Osteoblast (primary cell): ENCODE data around the gene GNG2. TPM values are rescaled to one million over a fixed set of nuclear protein-coding genes. Genes with fewer than 3 reads are reported as not detected.

Experiments used
- DNase-seq: peaks from one replicate; pipeline ENCODE4 v3.0.0; 2011; ENCODE audit warnings: low spot score, mixed read lengths; ENCODE audit not compliant: insufficient read length; ENCODE audit errors: missing footprints
- H2AFZ ChIP-seq: 2 replicates; pipeline ENCODE4 v1.6.0; 2011; ENCODE audit warnings: mild to moderate bottlenecking, low read length
- H3K27ac ChIP-seq: 2 replicates; pipeline ENCODE4 v1.5.1; 2011; ENCODE audit warnings: mild to moderate bottlenecking, low read depth, low read length, moderate library complexity
- H3K27me3 ChIP-seq: 2 replicates; pipeline ENCODE4 v1.6.0; 2012; ENCODE audit warnings: mild to moderate bottlenecking, control low read depth, inconsistent platforms, low read length, moderate library complexity; ENCODE audit not compliant: insufficient read depth
- H3K36me3 ChIP-seq: 2 replicates; pipeline ENCODE4 v1.5.1; 2011; ENCODE audit warnings: mild to moderate bottlenecking, low read length, control low read depth, moderate library complexity; ENCODE audit not compliant: insufficient read depth
- H3K4me1 ChIP-seq: 2 replicates; pipeline ENCODE4 v1.5.1; 2011; ENCODE audit warnings: mild to moderate bottlenecking, low read length, control low read depth, moderate library complexity; ENCODE audit not compliant: insufficient read depth
- H3K4me2 ChIP-seq: 2 replicates; pipeline ENCODE4 v1.6.0; 2011; ENCODE audit warnings: mild to moderate bottlenecking, low read length; ENCODE audit not compliant: insufficient read depth
- H3K4me3 ChIP-seq: fragments of 200-600 bp; sonication (generic); 3 replicates; pipeline ENCODE4 v1.5.1; 2012; ENCODE audit warnings: mild to moderate bottlenecking, low read length, inconsistent platforms; ENCODE audit not compliant: insufficient read depth
- H3K79me2 ChIP-seq: 2 replicates; pipeline ENCODE4 v1.6.0; 2012; ENCODE audit warnings: mild to moderate bottlenecking, low read length, control low read depth, inconsistent platforms; ENCODE audit not compliant: insufficient read depth
- H3K9me3 ChIP-seq: 2 replicates; pipeline ENCODE4 v1.5.1; 2011; ENCODE audit warnings: low read depth, low read length, control low read depth
- H4K20me1 ChIP-seq: 2 replicates; pipeline ENCODE4 v1.6.0; 2012; ENCODE audit warnings: mild to moderate bottlenecking, low read length, control low read depth; ENCODE audit not compliant: insufficient read depth
- total RNA-seq: library from RNA; depleted of rRNA; stranded (reverse); fragments of >200 nt; gene quantifications from 2 replicates; pipeline ENCODE4 v1.2.3, GENCODE V29; 2012
- TF ChIP-seq, protein P1 (sequence below): IDR thresholded peaks from 2 replicates; pipeline ENCODE4 v1.5.1; 2011; ENCODE audit warnings: mild to moderate bottlenecking, low read depth, low read length, moderate library complexity; ENCODE audit errors: extremely low read depth

GNG2 gene
- total RNA-seq, 1 donor = 9.8 TPM

DNA sequence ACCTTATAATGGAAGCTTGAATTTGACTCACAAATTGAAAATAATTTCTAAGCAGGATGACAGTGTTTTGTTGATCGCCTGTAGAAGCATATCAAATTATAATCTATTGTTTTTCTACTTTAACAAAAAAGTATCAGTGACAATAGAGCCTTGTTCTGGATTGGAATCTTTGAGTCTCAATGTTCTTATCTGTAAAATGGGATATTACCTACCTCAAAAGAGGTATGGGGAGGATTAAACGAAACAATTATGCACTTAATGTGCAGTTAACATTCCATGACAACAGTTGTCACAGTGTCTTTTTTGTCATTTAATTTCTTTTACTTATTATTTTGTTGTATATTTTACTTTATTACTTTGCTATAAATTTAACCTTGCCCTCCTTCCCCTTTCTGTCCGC lies 130.1 kb downstream of the GNG2 start:
- DNase-seq = no peak
- TF ChIP-seq, protein P1, sequence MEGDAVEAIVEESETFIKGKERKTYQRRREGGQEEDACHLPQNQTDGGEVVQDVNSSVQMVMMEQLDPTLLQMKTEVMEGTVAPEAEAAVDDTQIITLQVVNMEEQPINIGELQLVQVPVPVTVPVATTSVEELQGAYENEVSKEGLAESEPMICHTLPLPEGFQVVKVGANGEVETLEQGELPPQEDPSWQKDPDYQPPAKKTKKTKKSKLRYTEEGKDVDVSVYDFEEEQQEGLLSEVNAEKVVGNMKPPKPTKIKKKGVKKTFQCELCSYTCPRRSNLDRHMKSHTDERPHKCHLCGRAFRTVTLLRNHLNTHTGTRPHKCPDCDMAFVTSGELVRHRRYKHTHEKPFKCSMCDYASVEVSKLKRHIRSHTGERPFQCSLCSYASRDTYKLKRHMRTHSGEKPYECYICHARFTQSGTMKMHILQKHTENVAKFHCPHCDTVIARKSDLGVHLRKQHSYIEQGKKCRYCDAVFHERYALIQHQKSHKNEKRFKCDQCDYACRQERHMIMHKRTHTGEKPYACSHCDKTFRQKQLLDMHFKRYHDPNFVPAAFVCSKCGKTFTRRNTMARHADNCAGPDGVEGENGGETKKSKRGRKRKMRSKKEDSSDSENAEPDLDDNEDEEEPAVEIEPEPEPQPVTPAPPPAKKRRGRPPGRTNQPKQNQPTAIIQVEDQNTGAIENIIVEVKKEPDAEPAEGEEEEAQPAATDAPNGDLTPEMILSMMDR = no peak
- H3K4me2 ChIP-seq = peak overlapping the region; percentile 94
- H3K79me2 ChIP-seq = peaks cover 37% of the 10 kb centered on the region
- H2AFZ ChIP-seq = no peak overlapping the region
- peaks cover 40% of the 10 kb centered on the region for H3K36me3 ChIP-seq
- H3K27ac ChIP-seq = peak overlapping the region; percentile 75
- no peaks in the 10 kb centered on the region for H3K27me3 ChIP-seq
- peak overlapping the region; percentile 77 for H3K4me3 ChIP-seq
- H4K20me1 ChIP-seq = no peaks in the 10 kb centered on the region
- peaks cover 11% of the 10 kb centered on the region for H3K4me1 ChIP-seq
- H3K9me3 ChIP-seq = no peaks in the 10 kb centered on the region

DNA sequence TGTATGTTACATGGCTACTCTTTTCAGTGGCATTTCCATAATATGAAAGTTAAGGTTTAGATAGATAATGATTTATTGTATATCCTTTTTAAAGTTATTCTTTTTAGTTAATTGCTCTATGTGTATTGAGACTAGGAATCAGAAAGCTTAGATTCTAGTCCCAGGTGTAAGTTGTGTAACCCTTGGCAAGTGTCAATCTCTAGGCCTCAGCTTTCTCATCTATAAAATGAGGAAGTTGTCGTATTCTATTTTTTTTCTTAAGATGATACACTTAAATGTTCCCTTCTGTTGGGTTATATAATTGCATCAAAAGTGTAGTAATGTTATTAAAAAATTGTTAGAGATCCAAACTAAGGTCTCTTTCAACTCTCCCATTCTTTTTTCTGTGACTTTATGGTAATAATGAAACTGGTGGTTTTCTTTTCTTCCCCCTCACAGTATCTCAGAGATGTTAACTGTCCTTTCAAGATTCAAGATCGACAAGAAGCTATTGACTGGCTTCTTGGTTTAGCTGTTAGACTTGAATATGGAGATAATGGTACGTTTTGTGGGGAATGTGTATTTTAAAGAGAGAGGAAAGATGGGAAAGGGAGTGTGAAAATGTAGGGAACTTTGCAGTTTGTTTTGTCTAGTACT lies 133.0 kb downstream of the GNG2 start:
- no peak overlapping the region for H3K4me2 ChIP-seq
- peaks cover 11% of the 10 kb centered on the region for H3K4me1 ChIP-seq
- peaks cover 51% of the 10 kb centered on the region for H3K79me2 ChIP-seq
- H3K27ac ChIP-seq = no peak overlapping the region
- peaks cover 42% of the 10 kb centered on the region for H3K36me3 ChIP-seq
- no peaks in the 10 kb centered on the region for H4K20me1 ChIP-seq
- no peaks in the 10 kb centered on the region for H3K9me3 ChIP-seq
- TF ChIP-seq, protein P1 = no peak
- DNase-seq = no peak
- H2AFZ ChIP-seq = no peak overlapping the region
- H3K4me3 ChIP-seq = no peak overlapping the region
- H3K27me3 ChIP-seq = no peaks in the 10 kb centered on the region

DNA sequence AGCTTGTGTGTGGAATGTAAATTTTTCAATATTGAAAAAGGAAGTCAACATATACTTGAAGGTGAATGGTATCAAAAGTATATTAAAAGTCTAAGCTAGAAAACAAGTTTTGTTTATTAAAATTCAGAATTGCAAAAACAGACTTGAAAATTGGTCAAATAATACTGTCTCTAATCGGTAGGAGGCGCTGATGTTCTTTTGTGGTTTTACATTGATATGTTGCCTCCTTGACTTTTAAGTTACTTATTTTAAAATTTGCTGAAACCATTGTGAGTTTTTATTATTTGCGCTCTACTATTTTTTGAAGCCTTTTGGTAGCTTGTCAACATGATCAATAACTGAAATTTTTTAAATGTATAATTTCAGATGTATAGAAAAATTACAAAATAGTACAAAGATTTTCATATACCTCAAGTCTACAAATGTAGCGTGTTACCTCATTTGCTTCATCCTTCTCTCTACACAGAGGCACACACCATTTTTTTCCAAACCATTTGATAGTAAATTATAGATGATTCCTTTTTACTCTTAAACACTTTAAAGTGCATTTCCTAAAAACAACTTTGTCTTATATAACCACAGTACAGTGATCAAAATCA lies 135.8 kb downstream of the GNG2 start:
- DNase-seq = no peak
- H3K4me3 ChIP-seq = no peak overlapping the region
- no peak overlapping the region for H2AFZ ChIP-seq
- no peak overlapping the region for H3K4me2 ChIP-seq
- H4K20me1 ChIP-seq = no peaks in the 10 kb centered on the region
- peaks cover 32% of the 10 kb centered on the region for H3K79me2 ChIP-seq
- H3K4me1 ChIP-seq = peaks cover 21% of the 10 kb centered on the region
- peak overlapping the region; percentile 1 for H3K27ac ChIP-seq
- TF ChIP-seq, protein P1 = peak; percentile 71
- H3K9me3 ChIP-seq = no peaks in the 10 kb centered on the region
- no peaks in the 10 kb centered on the region for H3K27me3 ChIP-seq
- H3K36me3 ChIP-seq = peaks cover 45% of the 10 kb centered on the region

DNA sequence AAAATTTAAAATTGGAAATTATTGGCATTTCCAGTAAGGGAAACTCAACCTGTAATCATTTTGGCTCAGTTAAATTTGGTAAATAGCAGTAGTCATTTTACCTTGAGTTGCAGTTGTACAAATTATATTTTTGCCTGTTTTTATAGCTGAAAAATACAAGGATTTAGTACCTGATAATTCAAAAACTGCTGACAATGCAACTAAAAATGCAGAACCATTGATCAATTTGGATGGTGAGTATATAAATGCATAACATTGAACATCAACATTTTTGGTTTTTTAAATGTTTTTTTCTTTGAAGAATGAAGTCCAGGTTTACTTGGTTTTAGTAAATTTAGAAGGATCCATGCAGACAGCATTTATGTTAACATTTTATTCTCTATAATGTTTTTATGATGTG lies 137.9 kb downstream of the GNG2 start:
- Histone ChIP-seq H4K20me1 (no peaks in the 10 kb centered on the region), H2AFZ (no peak overlapping the region), H3K27ac (peak overlapping the region; percentile 64), H3K9me3 (no peaks in the 10 kb centered on the region), H3K4me1 (peaks cover 21% of the 10 kb centered on the region), H3K79me2 (peaks cover 24% of the 10 kb centered on the region), H3K36me3 (peaks cover 44% of the 10 kb centered on the region), H3K27me3 (no peaks in the 10 kb centered on the region), H3K4me2 (no peak overlapping the region), H3K4me3 (no peak overlapping the region)
- TF ChIP-seq, protein P1 = no peak
- no peak for DNase-seq
